ENCODE results near the gene DCAF8L2. TPM values are rescaled to one million over a fixed set of nuclear protein-coding genes. Genes with fewer than 3 reads are reported as not detected.

Gene DCAF8L2
- total RNA-seq, 1 experiment from 2014 or later: 7.7 TPM

GRCh38 chrX:27600686-27601085 is 10.5 kb downstream of the DCAF8L2 start:
- Histone ChIP-seq H3K4me2 (no peak overlapping the region), H3K27ac (no peak overlapping the region)
- intact Hi-C loops (cut with micrococcal nuclease; ENCODE audit: unreplicated experiment): no loop called here

GRCh38 chrX:27608671-27609070 is 18.5 kb downstream of the DCAF8L2 start:
- DNase-seq: no peak
- Histone ChIP-seq H2AFZ (no peak overlapping the region), H3F3A (ENCODE audit: insufficient read depth, low read depth) (no peaks in the 10 kb centered on the region), H3K36me3 (ENCODE audit: low read depth) (no peaks in the 10 kb centered on the region), H3K4me1 (replicated peaks; ENCODE audit: insufficient read depth) (no peaks in the 10 kb centered on the region), H3K4me3 (no peak overlapping the region), H3K9me3 (ENCODE audit: insufficient read depth, low read depth) (no peaks in the 10 kb centered on the region), H3K4me2 (no peak overlapping the region), H3K27ac (no peak overlapping the region), H3K9me2 (ENCODE audit: insufficient read depth) (no peaks in the 10 kb centered on the region), H4K20me1 (ENCODE audit: insufficient read depth) (no peaks in the 10 kb centered on the region), H3K27me3 (ENCODE audit: insufficient read depth, low read depth) (no peaks in the 10 kb centered on the region), H3K79me2 (ENCODE audit: low read depth) (no peaks in the 10 kb centered on the region)
- TF ChIP-seq CTCF (conservative IDR thresholded peaks at IDR 0.05) (no peak), EZH2 (IDR thresholded peaks at IDR 0.05; ENCODE audit: low read depth) (no peak)
- CTCF ChIA-PET: no interaction called here
- intact Hi-C loops (cut with micrococcal nuclease; ENCODE audit: unreplicated experiment): no loop called here
- BruUV-seq (replicated peaks): no TSS peak
- POLR2A ChIA-PET (ENCODE audit: unreplicated experiment): no interaction called here

More at GRCh38 chrX:27600686-27601085, 10.5 kb downstream of the DCAF8L2 start:
- no TSS peak for BruUV-seq (replicated peaks)
- H3K27me3 ChIP-seq (ENCODE audit: insufficient read depth, low read depth): no peaks in the 10 kb centered on the region
- DNase-seq: no peak
- POLR2A ChIA-PET (ENCODE audit: unreplicated experiment): no interaction called here
- CTCF ChIA-PET: interaction anchor here (0.5 to 0.7 kb wide), 2 partner anchors 46 to 1405 kb away, joined by 3 to 7 read pairs; no protein-coding TSS in a partner anchor
- H3K9me3 ChIP-seq (ENCODE audit: insufficient read depth, low read depth): no peaks in the 10 kb centered on the region
- no peaks in the 10 kb centered on the region for H3K9me2 ChIP-seq (ENCODE audit: insufficient read depth)
- peaks cover 10% of the 10 kb centered on the region; the same call in 1 of the 2 replicates for H3K4me1 ChIP-seq (replicated peaks; ENCODE audit: insufficient read depth)
- no peaks in the 10 kb centered on the region for H3F3A ChIP-seq (ENCODE audit: insufficient read depth, low read depth)
- no peak overlapping the region for H2AFZ ChIP-seq
- H3K4me3 ChIP-seq: no peak overlapping the region
- no peak for TF ChIP-seq CTCF (conservative IDR thresholded peaks at IDR 0.05)
- TF ChIP-seq EZH2 (IDR thresholded peaks at IDR 0.05; ENCODE audit: low read depth): no peak
- no peaks in the 10 kb centered on the region for H3K79me2 ChIP-seq (ENCODE audit: low read depth)
- no peaks in the 10 kb centered on the region for H4K20me1 ChIP-seq (ENCODE audit: insufficient read depth)
- no peaks in the 10 kb centered on the region for H3K36me3 ChIP-seq (ENCODE audit: low read depth)

DNA sequence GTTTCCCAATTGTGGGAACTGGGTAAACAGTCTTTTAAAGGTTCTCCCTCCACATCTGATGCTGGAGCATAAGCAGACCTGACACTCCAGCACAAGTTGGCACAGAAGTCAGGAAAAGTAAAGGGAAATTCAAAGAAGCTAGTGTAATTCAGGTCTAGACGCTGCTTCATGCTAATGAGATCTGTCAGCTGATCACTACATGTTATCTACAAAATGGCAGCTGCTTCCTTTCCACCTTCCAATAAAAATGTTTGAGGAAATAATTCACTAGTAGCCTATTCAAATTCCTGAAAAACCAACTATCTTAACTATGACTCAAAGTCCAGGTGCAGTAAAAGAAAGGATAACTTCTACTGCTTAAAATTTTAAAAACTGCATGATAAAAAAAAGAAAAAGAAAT is 29.3 kb downstream of the DCAF8L2 start:
- H3K27ac ChIP-seq: no peak overlapping the region
- no peaks in the 10 kb centered on the region for H4K20me1 ChIP-seq (ENCODE audit: insufficient read depth)
- no peaks in the 10 kb centered on the region for H3K9me2 ChIP-seq (ENCODE audit: insufficient read depth)
- intact Hi-C loops (cut with micrococcal nuclease; ENCODE audit: unreplicated experiment): no loop called here
- no peak for DNase-seq
- H3F3A ChIP-seq (ENCODE audit: insufficient read depth, low read depth): no peaks in the 10 kb centered on the region
- no peaks in the 10 kb centered on the region for H3K36me3 ChIP-seq (ENCODE audit: low read depth)
- BruUV-seq (replicated peaks): no TSS peak
- H3K4me1 ChIP-seq (replicated peaks; ENCODE audit: insufficient read depth): no peaks in the 10 kb centered on the region
- TF ChIP-seq EZH2 (IDR thresholded peaks at IDR 0.05; ENCODE audit: low read depth) (no peak), CTCF (conservative IDR thresholded peaks at IDR 0.05) (no peak)
- H3K9me3 ChIP-seq (ENCODE audit: insufficient read depth, low read depth): no peaks in the 10 kb centered on the region
- ChIA-PET CTCF (no interaction called here), POLR2A (ENCODE audit: unreplicated experiment) (no interaction called here)
- no peak overlapping the region for H3K4me2 ChIP-seq
- no peak overlapping the region for H3K4me3 ChIP-seq
- H3K79me2 ChIP-seq (ENCODE audit: low read depth): no peaks in the 10 kb centered on the region
- H3K27me3 ChIP-seq (ENCODE audit: insufficient read depth, low read depth): no peaks in the 10 kb centered on the region
- H2AFZ ChIP-seq: no peak overlapping the region

Data from PC-9 (cell line).